Loucy (cell line): ENCODE results near the gene GARIN5A.

Experiments
- H2AFZ ChIP-seq: fragments of 200-600 bp; sonication (generic); 2 replicates; pipeline ENCODE4 v1.6.0; 2016; ENCODE audit warnings: antibody characterized with exemption, mild to moderate bottlenecking, low read length, moderate library complexity
- H3F3A ChIP-seq: fragments of 200-600 bp; 2 replicates; pipeline ENCODE4 v1.6.0; 2016; ENCODE audit warnings: antibody characterized with exemption, low read depth, mild to moderate bottlenecking
- H3K27me3 ChIP-seq: fragments of 200-600 bp; sonication (generic); 2 replicates; pipeline ENCODE4 v1.6.1; 2014; ENCODE audit warnings: low read length, mild to moderate bottlenecking; ENCODE audit not compliant: insufficient read depth, poor library complexity, severe bottlenecking
- H3K36me3 ChIP-seq: fragments of 200-600 bp; sonication (generic); 2 replicates; pipeline ENCODE4 v1.6.1; 2016; ENCODE audit warnings: low read length; ENCODE audit not compliant: insufficient read depth
- H3K4me1 ChIP-seq: fragments of 200-600 bp; sonication (generic); 2 replicates; pipeline ENCODE4 v1.5.1; 2014; ENCODE audit warnings: low read length, mild to moderate bottlenecking; ENCODE audit not compliant: insufficient read depth, poor library complexity, severe bottlenecking
- H3K4me2 ChIP-seq: fragments of 200-600 bp; sonication (generic); 2 replicates; pipeline ENCODE4 v1.6.0; 2014; ENCODE audit warnings: antibody characterized with exemption, low read length, low read depth, mild to moderate bottlenecking; ENCODE audit not compliant: poor library complexity, severe bottlenecking
- H3K4me3 ChIP-seq: fragments of 200-600 bp; sonication (generic); 2 replicates; pipeline ENCODE4 v1.5.1; 2014; ENCODE audit warnings: low read length, mild to moderate bottlenecking, mixed read lengths; ENCODE audit not compliant: poor library complexity, severe bottlenecking
- H3K79me2 ChIP-seq: fragments of 200-600 bp; sonication (generic); 2 replicates; pipeline ENCODE4 v1.6.1; 2014; ENCODE audit warnings: low read length; ENCODE audit not compliant: insufficient read depth
- H3K9ac ChIP-seq: fragments of 200-600 bp; sonication (generic); 2 replicates; pipeline ENCODE4 v1.6.0; 2014; ENCODE audit warnings: mild to moderate bottlenecking, low read depth, low read length, moderate library complexity; ENCODE audit not compliant: poor library complexity, severe bottlenecking
- H3K9me2 ChIP-seq: fragments of 200-600 bp; sonication (generic); replicated peaks from 2 replicates; pipeline ENCODE4 v1.6.1; 2016; ENCODE audit warnings: low read depth, low read length, mixed read lengths
- H3K9me3 ChIP-seq: fragments of 200-600 bp; sonication (generic); 2 replicates; pipeline ENCODE4 v1.6.1; 2014; ENCODE audit warnings: mild to moderate bottlenecking, antibody characterized with exemption, low read length, low read depth; ENCODE audit not compliant: insufficient read depth
- H4K20me1 ChIP-seq: fragments of 200-600 bp; sonication (generic); 2 replicates; pipeline ENCODE4 v1.6.0; 2014; ENCODE audit warnings: antibody characterized with exemption, low read length, mild to moderate bottlenecking; ENCODE audit not compliant: insufficient read depth, poor library complexity, severe bottlenecking
- CTCF ChIP-seq: fragments of 200-600 bp; sonication (generic); conservative IDR thresholded peaks from 2 replicates; pipeline ENCODE4 v1.5.1; 2014; ENCODE audit warnings: mild to moderate bottlenecking, antibody characterized with exemption, low read length
- EZH2phosphoT487 ChIP-seq: fragments of 200-600 bp; IDR thresholded peaks from 2 replicates; pipeline ENCODE4 v1.6.1; 2018; ENCODE audit warnings: antibody characterized with exemption, mild to moderate bottlenecking, moderate library complexity, borderline replicate concordance

Gene GARIN5A

GRCh38 chr19:50481351-50482149, 4.9 kb upstream of the GARIN5A start:
- Histone ChIP-seq H3K79me2 (no peaks in the 10 kb centered on the region), H2AFZ (no peak overlapping the region), H3K9me2 (no peaks in the 10 kb centered on the region), H3K36me3 (no peaks in the 10 kb centered on the region), H3F3A (no peaks in the 10 kb centered on the region), H3K4me1 (no peaks in the 10 kb centered on the region), H3K4me2 (no peak overlapping the region), H3K9ac (no peak overlapping the region), H3K9me3 (no peaks in the 10 kb centered on the region), H3K27me3 (no peaks in the 10 kb centered on the region), H4K20me1 (no peaks in the 10 kb centered on the region), H3K4me3 (no peak overlapping the region)
- TF ChIP-seq CTCF (no peak), EZH2phosphoT487 (no peak)

- Histone ChIP-seq H3F3A (no peaks in the 10 kb centered on the region), H3K4me1 (no peaks in the 10 kb centered on the region), H3K27me3 (no peaks in the 10 kb centered on the region), H3K36me3 (no peaks in the 10 kb centered on the region), H3K9me3 (no peaks in the 10 kb centered on the region), H4K20me1 (no peaks in the 10 kb centered on the region), H3K4me2 (no peak overlapping the region), H2AFZ (no peak overlapping the region), H3K9me2 (no peaks in the 10 kb centered on the region), H3K4me3 (no peak overlapping the region), H3K9ac (no peak overlapping the region), H3K79me2 (no peaks in the 10 kb centered on the region)
- no peak for TF ChIP-seq CTCF
- TF ChIP-seq EZH2phosphoT487, result no peak
Observed at GRCh38 chr19:50480281-50481111, 3.8 kb upstream of the GARIN5A start.

- Histone ChIP-seq H3K4me3 (no peak overlapping the region), H3K27me3 (no peaks in the 10 kb centered on the region), H3K4me2 (no peak overlapping the region), H3K9me2 (no peaks in the 10 kb centered on the region), H4K20me1 (no peaks in the 10 kb centered on the region), H3K9ac (no peak overlapping the region), H3K36me3 (no peaks in the 10 kb centered on the region), H3F3A (no peaks in the 10 kb centered on the region), H3K9me3 (no peaks in the 10 kb centered on the region), H3K79me2 (no peaks in the 10 kb centered on the region), H3K4me1 (no peaks in the 10 kb centered on the region), H2AFZ (no peak overlapping the region)
- TF ChIP-seq EZH2phosphoT487, result no peak
- TF ChIP-seq CTCF, result no peak
Observed at GRCh38 chr19:50479761-50480251, 3.2 kb upstream of the GARIN5A start.
